DLD1 (cell line): Measurements from ENCODE around the gene GOLGB1.
"Not testable (repeated sequence)": the region's sequence is repeated elsewhere in the genome, so short reads cannot be mapped to it uniquely, and the experiment has no call there.

ENCODE experiments used
- in situ Hi-C: cut with HindIII; loops from 2 replicates; pipeline ENCODE4 v1.10.0; 2017; ENCODE audit warnings: low sequenced_read_pairs

Gene GOLGB1

GRCh38 chr3:121690777-121691405 is 58.6 kb downstream of the GOLGB1 start:
- in situ Hi-C loops, result no loop called here

- in situ Hi-C loops, result not testable (repeated sequence)
These were observed 60.8 kb downstream of the GOLGB1 start for GRCh38 chr3:121688747-121689146.

DNA sequence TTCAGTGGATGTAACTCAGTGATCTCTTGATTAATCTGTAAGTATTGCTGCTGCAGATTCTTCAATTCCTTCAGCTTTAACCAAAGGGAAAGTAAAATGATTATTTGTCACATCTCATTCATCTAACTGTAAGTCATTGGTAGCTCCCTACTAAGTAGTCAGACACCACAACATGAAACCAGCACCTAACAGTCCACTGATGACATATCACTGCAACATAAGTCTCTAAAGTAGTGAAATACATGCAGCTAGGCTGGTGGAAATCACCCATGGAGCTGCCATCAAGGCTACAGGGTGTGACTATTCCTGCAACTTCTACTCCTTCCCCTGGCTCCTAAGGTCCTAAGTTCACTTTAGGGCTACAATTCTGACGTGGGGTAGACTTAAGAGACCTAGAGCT is 67.7 kb downstream of the GOLGB1 start:
- in situ Hi-C loops, result no loop called here

DNA sequence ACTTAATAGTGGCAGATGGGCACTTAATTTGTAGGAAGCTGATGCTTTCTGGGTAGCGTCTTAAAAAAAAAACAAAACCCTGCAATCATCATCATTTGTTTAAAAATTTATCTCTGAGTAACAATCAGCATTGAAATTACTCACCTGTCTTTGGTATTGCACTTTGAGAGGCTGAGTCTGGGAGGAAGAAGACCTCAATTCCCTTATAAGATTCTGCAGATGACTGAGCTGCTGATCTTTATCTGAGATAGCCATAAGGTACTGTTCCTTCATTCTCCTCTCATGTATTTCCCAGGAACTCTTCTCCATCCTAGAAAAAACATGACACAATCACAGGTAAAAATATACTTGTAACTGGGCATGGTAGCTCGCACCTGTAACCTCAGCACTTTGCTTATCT is 72.4 kb downstream of the GOLGB1 start:
- in situ Hi-C loops, result no loop called here

GRCh38 chr3:121670676-121671075 is 78.9 kb downstream of the GOLGB1 start:
- in situ Hi-C loops, result no loop called here

- in situ Hi-C loops, result no loop called here
These were observed 82.2 kb downstream of the GOLGB1 start for GRCh38 chr3:121667333-121667732.

DNA sequence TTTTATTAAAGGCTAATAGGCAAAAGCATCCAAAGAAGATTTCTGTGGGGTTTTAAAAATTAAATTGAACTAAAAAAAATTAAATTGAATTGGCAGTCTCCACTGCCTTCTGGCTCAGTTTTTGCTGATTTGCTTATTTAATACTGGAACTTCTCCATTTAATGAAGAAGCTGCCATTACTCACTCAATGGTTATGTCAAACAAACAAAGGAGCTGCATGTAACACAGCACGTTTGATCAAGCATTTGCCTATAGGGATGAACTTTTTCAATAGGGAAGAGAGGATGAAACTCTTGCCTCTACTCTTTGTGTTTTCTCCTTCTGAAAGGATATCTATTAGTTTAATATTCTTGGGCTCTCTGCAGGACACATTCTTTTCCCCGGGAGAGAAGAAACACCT is 84.1 kb downstream of the GOLGB1 start:
- in situ Hi-C loops, result no loop called here

DNA sequence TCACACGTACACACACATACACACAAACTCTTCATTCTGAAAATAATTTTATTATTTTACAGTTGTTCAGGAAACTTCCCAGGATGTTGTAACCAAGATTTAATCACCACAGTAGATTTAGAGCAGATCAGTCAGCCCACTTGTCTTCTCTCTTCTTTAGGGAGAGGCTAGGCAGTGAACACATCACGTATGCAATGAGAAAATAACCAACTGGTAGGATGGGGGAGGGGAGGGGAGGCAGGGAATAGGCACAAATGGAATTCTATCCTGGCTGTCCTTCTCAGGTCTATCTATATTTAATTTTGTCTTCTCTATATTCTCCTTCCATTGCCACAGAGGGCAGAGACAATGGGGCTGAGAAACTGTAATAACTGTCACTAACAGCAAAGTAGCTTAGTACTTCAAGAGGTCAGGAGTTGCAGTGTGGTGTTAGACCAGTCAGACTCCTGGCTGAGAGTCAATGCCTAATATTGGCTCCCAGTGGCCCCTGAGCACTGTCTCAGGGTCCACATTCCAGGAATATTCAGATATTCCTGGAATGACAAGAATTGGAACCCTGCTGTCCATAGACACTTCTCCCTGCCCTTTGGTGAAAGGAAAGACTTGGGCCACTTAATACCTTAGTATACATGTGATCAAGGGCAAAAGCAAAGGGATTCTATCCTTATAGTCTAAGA is 86.2 kb downstream of the GOLGB1 start:
- in situ Hi-C loops, result no loop called here

DNA sequence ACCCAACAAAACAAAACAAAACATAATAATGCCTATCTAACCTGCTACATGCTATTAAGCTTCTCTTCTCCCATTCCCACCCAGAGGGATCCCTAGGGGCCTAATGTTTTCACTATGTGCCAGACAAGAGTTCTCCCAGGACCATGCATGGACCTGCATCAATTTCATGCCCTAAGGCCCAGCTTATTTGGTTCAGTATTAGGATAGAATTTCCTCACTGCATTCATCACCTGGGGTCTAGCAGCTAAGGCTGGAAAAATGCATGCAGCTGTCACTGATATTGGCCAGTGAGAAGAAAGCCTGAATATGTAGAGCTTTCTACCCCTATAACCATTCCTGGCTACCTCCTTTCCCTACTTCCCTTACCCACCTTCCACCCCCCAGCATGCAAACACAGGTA is 86.8 kb downstream of the GOLGB1 start:
- in situ Hi-C loops, result no loop called here

GRCh38 chr3:121661376-121661775 is 88.2 kb downstream of the GOLGB1 start:
- in situ Hi-C loops, result no loop called here

DNA sequence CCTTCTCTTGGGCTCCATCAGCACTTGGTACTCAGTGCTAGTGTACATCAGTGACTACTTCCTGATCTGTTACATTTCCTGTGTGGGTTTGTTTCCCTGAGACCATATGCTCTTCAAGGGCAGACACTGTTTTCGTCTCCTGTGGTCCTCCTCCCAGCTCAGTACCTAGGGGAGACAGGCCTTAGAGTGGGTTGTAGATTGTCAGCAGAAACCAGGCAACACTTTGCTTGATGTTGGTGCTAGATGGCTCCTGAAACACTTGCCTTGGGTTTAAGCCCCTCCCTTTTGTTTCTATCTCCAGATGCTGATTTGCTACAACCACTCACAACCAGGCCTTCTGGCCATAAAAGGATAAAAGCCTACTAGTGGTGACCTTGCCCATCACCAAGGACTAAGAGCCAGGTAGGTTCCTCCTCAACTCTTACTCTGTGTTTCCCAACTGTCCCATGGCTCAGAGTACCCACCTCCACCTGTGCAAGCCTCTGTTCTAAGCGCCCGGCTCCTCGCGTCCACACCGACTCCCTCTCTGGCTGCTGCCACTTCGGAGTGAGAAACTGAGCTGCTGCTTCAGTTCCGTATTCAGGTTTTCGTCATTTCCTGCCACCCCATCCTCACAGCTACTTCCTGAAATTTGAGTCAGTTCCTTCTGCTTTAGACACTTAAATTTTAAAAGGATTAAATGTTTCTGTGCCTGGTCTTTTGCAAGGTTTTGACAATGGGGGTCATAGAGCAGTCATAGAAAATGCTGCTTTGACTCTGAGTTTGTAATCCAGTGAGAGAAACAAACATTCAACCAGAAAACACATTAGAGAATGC is 89.0 kb downstream of the GOLGB1 start, which contains the start of gene HCLS1:
TSS of gene HCLS1 (minus strand) at position 548 of the 816 bp plus-strand sequence. CDS start 2,556 bp downstream, outside the sequence.
- in situ Hi-C loops, result no loop called here

- in situ Hi-C loops, result no loop called here
These were observed 90.0 kb downstream of the GOLGB1 start for GRCh38 chr3:121659586-121659985.

DNA sequence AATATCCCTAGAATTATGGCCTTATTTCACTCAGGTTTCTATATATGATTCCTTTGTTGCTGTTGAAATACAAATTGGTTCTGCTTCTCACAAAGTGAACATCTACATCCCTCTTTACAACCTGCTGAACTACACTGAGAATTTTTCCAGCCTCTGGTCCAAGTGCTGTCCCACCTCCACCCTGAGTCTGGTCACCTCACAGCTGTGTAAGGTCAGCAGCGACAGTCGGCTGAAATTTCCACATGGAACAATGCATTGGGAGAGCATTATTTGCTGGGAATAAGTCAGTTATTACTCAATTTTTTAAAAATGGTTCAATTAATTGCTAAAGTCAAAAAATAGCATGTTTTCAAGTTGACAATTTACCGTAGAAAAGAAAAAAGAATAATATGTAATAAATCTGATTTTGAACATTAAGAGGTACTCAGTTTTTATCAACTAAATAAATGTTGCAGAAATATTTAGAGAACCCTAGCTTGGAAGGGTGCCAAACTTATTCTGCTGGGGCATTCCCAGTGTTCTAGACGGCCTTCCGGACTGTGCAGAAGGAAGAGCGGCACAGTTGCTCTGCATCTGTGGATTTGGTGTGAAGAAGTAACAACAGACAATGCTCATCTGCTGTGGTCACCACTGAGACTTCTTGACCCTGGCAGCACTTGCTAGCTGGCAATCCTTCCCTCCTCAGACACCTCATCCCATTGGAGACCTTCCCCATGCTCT is 90.7 kb downstream of the GOLGB1 start:
- in situ Hi-C loops, result no loop called here

GRCh38 chr3:121654493-121655385 is 94.8 kb downstream of the GOLGB1 start:
- in situ Hi-C loops, result no loop called here

- in situ Hi-C loops, result no loop called here
These were observed 97.9 kb downstream of the GOLGB1 start for GRCh38 chr3:121651684-121652083.

- in situ Hi-C loops, result no loop called here
These were observed 99.9 kb downstream of the GOLGB1 start for GRCh38 chr3:121649645-121650044.

DNA sequence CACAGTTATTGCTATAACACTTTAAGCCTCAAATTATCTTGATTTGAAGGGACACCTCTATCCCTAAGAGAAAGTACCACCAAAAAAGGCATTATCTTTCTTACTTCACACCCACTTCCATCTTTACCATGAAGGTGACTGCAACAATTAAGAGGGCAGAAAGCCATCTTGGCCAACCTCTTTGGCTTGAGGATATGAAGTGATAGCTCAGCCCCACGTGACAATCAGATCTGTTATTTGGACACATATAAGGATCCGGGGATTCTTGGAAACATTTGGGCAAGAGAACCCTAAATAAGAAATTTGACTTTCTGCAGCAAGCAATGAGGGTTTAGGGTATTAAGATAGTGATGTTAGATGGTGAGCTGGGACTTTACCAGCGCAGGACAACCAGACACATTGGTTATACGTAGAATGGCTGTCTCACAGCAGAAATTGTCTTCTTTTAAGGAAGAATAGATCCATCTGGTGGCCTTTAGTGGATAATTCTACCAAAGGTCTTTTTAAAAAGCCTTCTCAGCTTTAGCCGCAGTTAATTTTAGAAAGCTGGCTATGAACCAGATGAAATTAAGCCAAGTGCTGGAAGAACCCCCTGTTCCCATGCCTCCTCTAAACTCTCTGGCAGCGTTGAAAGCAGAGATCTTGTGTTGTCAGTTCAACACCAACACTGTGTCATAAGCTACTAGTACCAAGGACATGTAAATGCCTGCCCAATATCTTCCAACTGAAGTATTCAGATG is 101.2 kb downstream of the GOLGB1 start:
- in situ Hi-C loops, result no loop called here

GRCh38 chr3:121645054-121645453 is 104.5 kb downstream of the GOLGB1 start:
- in situ Hi-C loops, result no loop called here

DNA sequence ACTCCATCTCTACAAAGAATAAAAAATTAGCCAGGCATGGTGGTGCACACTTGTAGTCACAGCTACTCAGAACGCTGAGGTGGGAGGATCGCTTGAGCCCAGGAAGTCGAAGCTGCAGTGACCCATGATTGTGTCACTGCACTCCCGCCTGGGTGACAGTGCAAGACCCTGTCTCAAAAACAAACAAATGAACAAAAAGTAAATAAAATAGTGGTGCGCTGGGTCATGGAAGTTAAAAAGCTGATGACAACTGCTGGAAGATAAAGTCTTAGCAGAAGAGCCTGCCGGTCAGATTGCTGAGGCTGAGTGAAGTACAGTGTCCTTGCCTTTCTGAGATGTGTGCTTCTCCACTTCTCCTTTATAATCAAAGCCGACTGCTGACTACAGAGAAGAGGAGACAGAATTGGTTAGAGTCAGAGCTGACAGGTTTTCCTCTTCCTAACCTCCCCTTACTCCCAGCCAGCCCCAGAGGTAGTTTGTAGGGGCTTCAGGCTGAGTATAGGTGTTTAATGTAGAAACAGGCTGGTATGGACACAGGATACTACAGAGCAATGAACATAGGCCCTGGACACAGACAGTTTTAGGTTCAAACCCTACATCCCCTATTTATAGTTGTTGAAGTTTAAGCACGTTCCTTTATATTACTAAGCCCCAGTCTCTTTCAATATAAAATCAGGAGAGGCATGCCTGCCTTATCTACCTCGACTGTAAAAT is 106.8 kb downstream of the GOLGB1 start:
- in situ Hi-C loops, result no loop called here
